Loucy (cell line): ENCODE results near the gene HSF2BP.

Experiments
- EZH2phosphoT487 ChIP-seq: fragments of 200-600 bp; IDR thresholded peaks from 2 replicates; pipeline ENCODE4 v1.6.1; 2018; ENCODE audit warnings: antibody characterized with exemption, mild to moderate bottlenecking, moderate library complexity, borderline replicate concordance
- TF ChIP-seq, protein P1 (sequence below): fragments of 200-600 bp; sonication (generic); conservative IDR thresholded peaks from 2 replicates; pipeline ENCODE4 v1.5.1; 2014; ENCODE audit warnings: mild to moderate bottlenecking, antibody characterized with exemption, low read length

DNA sequence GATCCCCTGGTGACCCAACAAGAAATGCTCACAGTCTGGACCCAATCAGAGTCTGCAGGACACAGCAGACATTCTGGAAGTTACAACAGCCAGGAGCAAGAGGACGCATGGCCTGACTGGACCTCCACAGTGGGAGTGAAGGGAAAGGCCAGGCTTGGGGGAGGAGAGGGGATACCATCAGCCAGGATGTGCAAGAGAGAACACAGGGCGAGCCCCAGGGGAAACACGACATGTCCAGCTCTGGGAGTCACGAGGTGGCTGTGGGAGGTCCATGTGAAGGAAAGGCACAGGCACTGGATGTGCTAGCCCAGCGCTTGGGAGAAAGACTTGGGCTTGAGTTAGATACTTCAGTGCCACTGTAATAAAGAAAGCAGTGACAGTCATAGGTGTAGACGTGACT is 87.3 kb downstream of the HSF2BP start:
- TF ChIP-seq, protein P1, sequence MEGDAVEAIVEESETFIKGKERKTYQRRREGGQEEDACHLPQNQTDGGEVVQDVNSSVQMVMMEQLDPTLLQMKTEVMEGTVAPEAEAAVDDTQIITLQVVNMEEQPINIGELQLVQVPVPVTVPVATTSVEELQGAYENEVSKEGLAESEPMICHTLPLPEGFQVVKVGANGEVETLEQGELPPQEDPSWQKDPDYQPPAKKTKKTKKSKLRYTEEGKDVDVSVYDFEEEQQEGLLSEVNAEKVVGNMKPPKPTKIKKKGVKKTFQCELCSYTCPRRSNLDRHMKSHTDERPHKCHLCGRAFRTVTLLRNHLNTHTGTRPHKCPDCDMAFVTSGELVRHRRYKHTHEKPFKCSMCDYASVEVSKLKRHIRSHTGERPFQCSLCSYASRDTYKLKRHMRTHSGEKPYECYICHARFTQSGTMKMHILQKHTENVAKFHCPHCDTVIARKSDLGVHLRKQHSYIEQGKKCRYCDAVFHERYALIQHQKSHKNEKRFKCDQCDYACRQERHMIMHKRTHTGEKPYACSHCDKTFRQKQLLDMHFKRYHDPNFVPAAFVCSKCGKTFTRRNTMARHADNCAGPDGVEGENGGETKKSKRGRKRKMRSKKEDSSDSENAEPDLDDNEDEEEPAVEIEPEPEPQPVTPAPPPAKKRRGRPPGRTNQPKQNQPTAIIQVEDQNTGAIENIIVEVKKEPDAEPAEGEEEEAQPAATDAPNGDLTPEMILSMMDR = no peak
- no peak for TF ChIP-seq EZH2phosphoT487
